Nephron (organoid): ENCODE results near the gene ZSWIM5.

Experiments used
- H3K27ac Mint-ChIP-seq, 3 experiments: 2 replicates each; pipeline ENCODE4 v1.8.0; 2020; ENCODE audit warnings: mixed read lengths in 3 of 3, mild to moderate bottlenecking in 2 of 3, moderate library complexity in 1 of 3
- H3K27me3 Mint-ChIP-seq: 2 replicates; pipeline ENCODE4 v1.8.0; 2021; ENCODE audit warnings: low read depth, mild to moderate bottlenecking, moderate library complexity, mixed read lengths
- H3K36me3 Mint-ChIP-seq: 2 replicates; pipeline ENCODE4 v1.8.0; 2020; ENCODE audit warnings: low read depth, mixed read lengths
- H3K4me1 Mint-ChIP-seq: 2 replicates; pipeline ENCODE4 v1.8.0; 2020; ENCODE audit warnings: mixed read lengths
- H3K4me3 Mint-ChIP-seq, 3 experiments: 2 replicates each; pipeline ENCODE4 v1.8.0; 2020; ENCODE audit warnings: mild to moderate bottlenecking in 3 of 3, mixed read lengths in 3 of 3, moderate library complexity in 2 of 3
- H3K9me3 Mint-ChIP-seq: 2 replicates; pipeline ENCODE4 v1.8.0; 2020; ENCODE audit warnings: mixed read lengths
- TF ChIP-seq, protein P1 (sequence below), 3 experiments: fragments of 200-600 bp; sonication (generic); IDR thresholded peaks; one replicate each; pipeline ENCODE4 v1.5.0; 2021; ENCODE audit warnings: antibody characterized with exemption in 3 of 3; ENCODE audit not compliant: unreplicated experiment in 3 of 3

The ZSWIM5 gene

DNA sequence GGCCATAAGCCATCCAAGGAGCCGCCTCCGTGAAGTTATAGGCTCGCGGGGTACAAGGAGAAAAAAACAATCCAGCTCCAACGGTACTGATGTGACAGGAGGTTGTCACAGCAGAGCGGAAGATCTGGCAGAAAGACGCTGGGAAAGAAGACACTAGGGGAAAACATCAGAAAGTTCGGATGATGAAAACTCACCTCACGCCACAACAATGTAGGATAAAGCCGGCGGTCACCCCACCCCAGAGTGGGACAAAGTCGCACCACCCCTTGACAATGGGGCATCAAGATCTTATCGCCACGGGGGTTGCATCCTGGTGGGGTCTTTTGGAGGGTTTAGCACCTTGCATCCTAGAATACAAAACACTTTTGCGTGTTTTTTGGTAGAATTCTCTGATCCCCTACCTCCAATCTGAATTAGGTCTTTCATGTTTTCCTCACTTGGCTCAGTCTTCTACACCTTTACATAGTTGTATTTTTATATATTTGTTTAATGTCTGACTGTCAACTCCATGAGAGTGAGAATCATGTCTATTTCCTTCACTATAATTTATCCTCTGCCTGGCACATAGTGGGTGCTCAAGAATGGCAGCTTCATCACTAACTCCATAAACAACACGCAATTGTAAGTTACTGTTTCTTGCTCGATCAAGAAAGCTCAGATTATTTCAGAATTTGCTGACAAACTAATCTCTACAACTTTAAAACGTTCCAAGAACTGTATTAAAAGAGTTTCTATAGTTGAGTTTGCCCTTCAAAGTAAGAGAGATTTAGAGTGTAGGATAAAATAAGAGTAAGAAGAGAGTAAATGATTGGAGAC, 611 bp upstream of the ZSWIM5 start:
- Mint-ChIP-seq H3K27ac (peak overlapping the region; percentile 75 to 96 (median 76)), H3K9me3 (no peaks in the 10 kb centered on the region), H3K4me3 (peak overlapping the region; percentile 86 to 95 (median 93))

DNA sequence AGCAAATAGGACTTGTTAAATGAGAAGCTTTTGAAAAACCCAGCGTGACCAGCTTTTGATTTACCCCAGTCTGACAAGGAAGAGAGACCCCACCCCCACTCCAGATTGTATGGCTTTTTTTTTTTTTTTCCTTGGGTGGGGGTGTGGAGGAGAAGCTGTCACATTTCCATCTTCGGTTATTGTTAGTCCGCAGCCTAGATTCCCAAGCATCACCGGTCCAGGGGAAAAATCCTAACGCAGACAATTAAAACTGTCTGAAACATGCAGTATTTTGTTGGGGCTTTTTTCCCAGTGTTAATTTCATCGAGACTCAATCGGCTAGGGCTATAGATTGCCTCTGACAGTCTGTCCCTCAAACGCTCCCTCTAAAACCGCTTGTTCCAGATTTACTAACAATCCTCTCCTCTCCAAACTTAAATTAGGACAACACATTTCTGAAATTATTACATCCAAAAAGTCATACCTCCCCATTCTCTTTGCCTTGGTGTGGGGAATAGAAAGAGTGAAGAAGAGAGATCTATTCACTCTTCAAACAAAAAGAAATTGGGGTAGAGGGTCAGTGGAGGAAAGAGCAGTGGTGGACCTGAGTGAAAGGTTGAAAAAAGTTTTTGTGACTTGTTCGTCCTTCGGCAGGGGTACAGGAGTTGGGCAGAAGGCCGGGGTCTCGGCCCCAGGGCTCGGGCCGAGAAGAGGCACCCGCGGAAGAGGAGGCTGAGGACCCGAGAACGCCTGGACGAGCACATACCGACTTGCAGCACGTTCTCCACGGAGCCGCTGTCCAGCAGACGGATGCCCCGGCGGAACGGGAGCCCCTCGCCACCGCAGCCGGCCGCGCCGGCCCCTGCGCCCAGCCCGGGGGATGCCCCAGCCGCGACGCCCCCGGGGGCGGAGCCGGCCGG, 1.1 kb downstream of the ZSWIM5 start:
- TF ChIP-seq, protein P1, sequence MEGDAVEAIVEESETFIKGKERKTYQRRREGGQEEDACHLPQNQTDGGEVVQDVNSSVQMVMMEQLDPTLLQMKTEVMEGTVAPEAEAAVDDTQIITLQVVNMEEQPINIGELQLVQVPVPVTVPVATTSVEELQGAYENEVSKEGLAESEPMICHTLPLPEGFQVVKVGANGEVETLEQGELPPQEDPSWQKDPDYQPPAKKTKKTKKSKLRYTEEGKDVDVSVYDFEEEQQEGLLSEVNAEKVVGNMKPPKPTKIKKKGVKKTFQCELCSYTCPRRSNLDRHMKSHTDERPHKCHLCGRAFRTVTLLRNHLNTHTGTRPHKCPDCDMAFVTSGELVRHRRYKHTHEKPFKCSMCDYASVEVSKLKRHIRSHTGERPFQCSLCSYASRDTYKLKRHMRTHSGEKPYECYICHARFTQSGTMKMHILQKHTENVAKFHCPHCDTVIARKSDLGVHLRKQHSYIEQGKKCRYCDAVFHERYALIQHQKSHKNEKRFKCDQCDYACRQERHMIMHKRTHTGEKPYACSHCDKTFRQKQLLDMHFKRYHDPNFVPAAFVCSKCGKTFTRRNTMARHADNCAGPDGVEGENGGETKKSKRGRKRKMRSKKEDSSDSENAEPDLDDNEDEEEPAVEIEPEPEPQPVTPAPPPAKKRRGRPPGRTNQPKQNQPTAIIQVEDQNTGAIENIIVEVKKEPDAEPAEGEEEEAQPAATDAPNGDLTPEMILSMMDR (IDR thresholded peaks at IDR 0.05; ENCODE audit: unreplicated experiment in 3 of 3): no peak
- Mint-ChIP-seq H3K9me3 (no peaks in the 10 kb centered on the region), H3K27me3 (peaks cover 63% of the 10 kb centered on the region), H3K4me1 (peaks cover 19% of the 10 kb centered on the region), H3K4me3 (peak overlapping the region; percentile 88 to 93 (median 91)), H3K36me3 (no peaks in the 10 kb centered on the region), H3K27ac (peak overlapping the region; percentile 67 to 89 (median 68))

More for the DNA sequence above, 611 bp upstream of the ZSWIM5 start:
- TF ChIP-seq, protein P1 (IDR thresholded peaks at IDR 0.05; ENCODE audit: unreplicated experiment in 3 of 3): no peak
- H3K4me1 Mint-ChIP-seq: peaks cover 19% of the 10 kb centered on the region
- H3K27me3 Mint-ChIP-seq: peaks cover 63% of the 10 kb centered on the region
- no peaks in the 10 kb centered on the region for H3K36me3 Mint-ChIP-seq

DNA sequence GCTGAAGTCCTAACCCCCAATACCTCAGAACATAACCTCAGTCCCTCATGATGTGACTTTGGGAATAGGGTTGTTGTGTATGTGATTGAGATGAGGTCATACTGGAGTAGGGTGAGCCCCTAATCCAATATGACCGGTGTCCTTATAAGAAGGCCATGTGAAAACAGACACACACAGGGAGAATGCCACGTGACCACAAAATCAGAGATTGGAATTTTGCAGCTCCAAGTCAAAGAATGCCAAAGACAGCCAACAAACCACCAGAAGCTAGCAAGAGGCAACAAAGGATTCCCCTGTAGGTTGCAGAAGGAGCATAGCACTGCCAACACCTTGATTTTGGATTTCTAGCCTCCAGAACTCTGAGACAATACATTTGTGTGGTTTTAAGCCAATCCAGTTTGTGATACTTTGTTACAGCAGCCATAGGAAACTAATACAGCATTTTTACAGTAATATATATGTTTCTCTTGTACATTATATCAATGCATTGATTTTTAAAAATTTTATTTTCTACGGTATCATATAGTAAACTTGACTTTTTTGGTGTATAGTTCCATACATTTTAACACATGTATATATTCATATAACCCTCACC, 5.4 kb downstream of the ZSWIM5 start:
- no peak overlapping the region for H3K4me3 Mint-ChIP-seq
- no peaks in the 10 kb centered on the region for H3K36me3 Mint-ChIP-seq
- TF ChIP-seq, protein P1 (IDR thresholded peaks at IDR 0.05; ENCODE audit: unreplicated experiment in 3 of 3): no peak
- peaks cover 10% of the 10 kb centered on the region for H3K4me1 Mint-ChIP-seq
- H3K27me3 Mint-ChIP-seq: peaks cover 27% of the 10 kb centered on the region
- peaks cover 4% of the 10 kb centered on the region for H3K9me3 Mint-ChIP-seq
- no peak overlapping the region for H3K27ac Mint-ChIP-seq

DNA sequence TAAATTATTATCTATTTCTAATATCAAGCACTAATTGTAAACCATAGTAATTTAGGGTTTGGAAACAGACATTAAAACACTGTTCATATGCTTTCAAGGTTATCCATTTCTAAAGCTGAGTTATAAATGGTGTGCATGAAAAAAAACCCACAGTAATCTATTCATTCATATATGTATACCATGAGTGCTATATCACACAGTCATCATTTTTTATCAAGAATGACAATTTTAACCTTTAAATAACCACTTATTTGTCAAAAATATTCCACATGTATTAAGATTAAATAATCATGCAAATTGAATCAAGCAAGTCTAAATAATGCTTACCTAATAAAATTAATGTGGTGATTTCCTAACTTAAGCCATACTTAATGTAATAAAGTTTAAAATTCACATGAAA, 6.0 kb downstream of the ZSWIM5 start:
- TF ChIP-seq, protein P1 (IDR thresholded peaks at IDR 0.05; ENCODE audit: unreplicated experiment in 3 of 3): no peak
- H3K4me3 Mint-ChIP-seq: no peak overlapping the region
- H3K27ac Mint-ChIP-seq: no peak overlapping the region
- H3K9me3 Mint-ChIP-seq: peaks cover 4% of the 10 kb centered on the region
- H3K27me3 Mint-ChIP-seq: peaks cover 25% of the 10 kb centered on the region
- H3K36me3 Mint-ChIP-seq: no peaks in the 10 kb centered on the region
- H3K4me1 Mint-ChIP-seq: peaks cover 9% of the 10 kb centered on the region

DNA sequence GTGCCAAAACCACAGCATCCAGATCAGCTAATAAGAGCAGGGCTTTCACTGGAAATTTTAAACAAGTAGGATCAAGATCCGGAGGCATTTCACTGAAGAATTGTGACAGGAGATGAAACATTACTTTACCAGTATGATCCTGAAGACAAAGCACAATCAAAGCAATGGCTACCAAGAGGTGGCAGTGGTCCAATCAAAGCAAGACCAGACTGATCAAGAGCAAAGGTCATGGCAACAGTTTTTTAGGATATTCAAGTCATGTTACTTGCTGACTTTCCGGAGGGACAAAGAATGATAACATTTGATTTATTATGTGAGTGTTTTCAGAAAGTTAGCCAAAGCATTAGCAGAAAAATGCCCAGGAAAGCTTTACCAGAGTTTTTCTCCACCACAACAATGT, 8.2 kb downstream of the ZSWIM5 start:
- peaks cover 4% of the 10 kb centered on the region for H3K9me3 Mint-ChIP-seq
- H3K27me3 Mint-ChIP-seq: peaks cover 6% of the 10 kb centered on the region
- no peak overlapping the region for H3K27ac Mint-ChIP-seq
- H3K36me3 Mint-ChIP-seq: no peaks in the 10 kb centered on the region
- H3K4me3 Mint-ChIP-seq: no peak overlapping the region
- TF ChIP-seq, protein P1 (IDR thresholded peaks at IDR 0.05; ENCODE audit: unreplicated experiment in 3 of 3): no peak
- H3K4me1 Mint-ChIP-seq: no peaks in the 10 kb centered on the region
